ENCODE results near the gene OOSP3.

DNA sequence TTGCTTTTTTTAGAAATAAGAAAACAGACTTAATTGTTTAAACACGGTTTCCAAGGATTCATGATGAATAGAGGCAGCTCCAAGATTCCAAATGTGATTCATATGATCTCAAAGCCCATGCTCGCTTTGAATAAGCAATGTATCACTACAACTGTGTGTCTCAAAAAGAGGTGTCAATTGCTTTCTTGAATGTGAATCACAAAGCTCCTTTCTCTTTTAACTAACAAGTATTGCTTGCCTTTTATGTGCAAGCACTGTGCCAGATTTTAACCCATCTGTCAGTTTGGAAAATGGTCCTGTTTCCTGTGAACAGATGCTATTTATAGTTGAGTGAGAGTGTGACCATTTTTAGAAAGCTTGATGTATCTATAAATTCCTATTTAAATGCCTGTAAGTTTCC, 66.1 kb downstream of the OOSP3 start:
- TF ChIP-seq, protein P1, sequence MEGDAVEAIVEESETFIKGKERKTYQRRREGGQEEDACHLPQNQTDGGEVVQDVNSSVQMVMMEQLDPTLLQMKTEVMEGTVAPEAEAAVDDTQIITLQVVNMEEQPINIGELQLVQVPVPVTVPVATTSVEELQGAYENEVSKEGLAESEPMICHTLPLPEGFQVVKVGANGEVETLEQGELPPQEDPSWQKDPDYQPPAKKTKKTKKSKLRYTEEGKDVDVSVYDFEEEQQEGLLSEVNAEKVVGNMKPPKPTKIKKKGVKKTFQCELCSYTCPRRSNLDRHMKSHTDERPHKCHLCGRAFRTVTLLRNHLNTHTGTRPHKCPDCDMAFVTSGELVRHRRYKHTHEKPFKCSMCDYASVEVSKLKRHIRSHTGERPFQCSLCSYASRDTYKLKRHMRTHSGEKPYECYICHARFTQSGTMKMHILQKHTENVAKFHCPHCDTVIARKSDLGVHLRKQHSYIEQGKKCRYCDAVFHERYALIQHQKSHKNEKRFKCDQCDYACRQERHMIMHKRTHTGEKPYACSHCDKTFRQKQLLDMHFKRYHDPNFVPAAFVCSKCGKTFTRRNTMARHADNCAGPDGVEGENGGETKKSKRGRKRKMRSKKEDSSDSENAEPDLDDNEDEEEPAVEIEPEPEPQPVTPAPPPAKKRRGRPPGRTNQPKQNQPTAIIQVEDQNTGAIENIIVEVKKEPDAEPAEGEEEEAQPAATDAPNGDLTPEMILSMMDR (IDR thresholded peaks at IDR 0.05): no peak
- no peak for TF ChIP-seq EZH2 (IDR thresholded peaks at IDR 0.05; ENCODE audit: borderline replicate concordance, insufficient read depth, low read depth, low read length, poor library complexity, severe bottlenecking)

Data from B cell (primary cell).